ENCODE measurements around the gene ARFGAP3. TPM values are rescaled to one million over a fixed set of nuclear protein-coding genes. Genes with fewer than 3 reads are reported as not detected.

Gene ARFGAP3
- total RNA-seq, 1 donor from 2014 or later: 26.3 TPM

- no peak overlapping the region for H3K4me3 Mint-ChIP-seq (ENCODE audit: low read depth)
- H3K27ac Mint-ChIP-seq: no peak overlapping the region
- H3K4me1 Mint-ChIP-seq (ENCODE audit: low read depth): no peaks in the 10 kb centered on the region
These were observed 16.3 kb upstream of the ARFGAP3 start for GRCh38 chr22:42873356-42873755.

GRCh38 chr22:42872821-42873220 is 15.7 kb upstream of the ARFGAP3 start:
- Mint-ChIP-seq H3K27me3 (no peaks in the 10 kb centered on the region), H3K9me3 (ENCODE audit: low read depth) (no peaks in the 10 kb centered on the region), H3K4me1 (ENCODE audit: low read depth) (no peaks in the 10 kb centered on the region), H3K27ac (no peak overlapping the region), H3K4me3 (ENCODE audit: low read depth) (no peak overlapping the region), H3K36me3 (ENCODE audit: insufficient read depth) (peaks cover 7% of the 10 kb centered on the region)
- TF ChIP-seq CTCF (IDR thresholded peaks at IDR 0.05; ENCODE audit: unreplicated experiment): no peak
- no peak for DNase-seq (ENCODE audit: low spot score, unreplicated experiment)

More at GRCh38 chr22:42873356-42873755, 16.3 kb upstream of the ARFGAP3 start:
- TF ChIP-seq CTCF (IDR thresholded peaks at IDR 0.05; ENCODE audit: unreplicated experiment): no peak
- Mint-ChIP-seq H3K9me3 (ENCODE audit: low read depth) (no peaks in the 10 kb centered on the region), H3K36me3 (ENCODE audit: insufficient read depth) (peaks cover 7% of the 10 kb centered on the region), H3K27me3 (no peaks in the 10 kb centered on the region)
- no peak for DNase-seq (ENCODE audit: low spot score, unreplicated experiment)

GRCh38 chr22:42871146-42872050 is 14.3 kb upstream of the ARFGAP3 start:
- no peak for DNase-seq (ENCODE audit: low spot score, unreplicated experiment)
- peaks cover 7% of the 10 kb centered on the region for H3K36me3 Mint-ChIP-seq (ENCODE audit: insufficient read depth)
- no peak overlapping the region for H3K4me3 Mint-ChIP-seq (ENCODE audit: low read depth)
- peak overlapping the region; percentile 13 for H3K27ac Mint-ChIP-seq
- no peak for TF ChIP-seq CTCF (IDR thresholded peaks at IDR 0.05; ENCODE audit: unreplicated experiment)
- no peaks in the 10 kb centered on the region for H3K9me3 Mint-ChIP-seq (ENCODE audit: low read depth)
- no peaks in the 10 kb centered on the region for H3K4me1 Mint-ChIP-seq (ENCODE audit: low read depth)
- H3K27me3 Mint-ChIP-seq: no peaks in the 10 kb centered on the region

GRCh38 chr22:42869888-42870480 is 12.9 kb upstream of the ARFGAP3 start:
- no peak for DNase-seq (ENCODE audit: low spot score, unreplicated experiment)
- Mint-ChIP-seq H3K27me3 (no peaks in the 10 kb centered on the region), H3K4me1 (ENCODE audit: low read depth) (no peaks in the 10 kb centered on the region), H3K4me3 (ENCODE audit: low read depth) (no peak overlapping the region), H3K9me3 (ENCODE audit: low read depth) (no peaks in the 10 kb centered on the region), H3K27ac (no peak overlapping the region), H3K36me3 (ENCODE audit: insufficient read depth) (peaks cover 5% of the 10 kb centered on the region)
- no peak for TF ChIP-seq CTCF (IDR thresholded peaks at IDR 0.05; ENCODE audit: unreplicated experiment)

- Mint-ChIP-seq H3K4me1 (ENCODE audit: low read depth) (no peaks in the 10 kb centered on the region), H3K4me3 (ENCODE audit: low read depth) (no peak overlapping the region), H3K9me3 (ENCODE audit: low read depth) (no peaks in the 10 kb centered on the region), H3K36me3 (ENCODE audit: insufficient read depth) (peaks cover 5% of the 10 kb centered on the region), H3K27me3 (no peaks in the 10 kb centered on the region), H3K27ac (no peak overlapping the region)
- DNase-seq (ENCODE audit: low spot score, unreplicated experiment): no peak
- no peak for TF ChIP-seq CTCF (IDR thresholded peaks at IDR 0.05; ENCODE audit: unreplicated experiment)
These were observed 12.4 kb upstream of the ARFGAP3 start for GRCh38 chr22:42869463-42869862.
